ENCODE data around the gene STK32B.
"Not testable (repeated sequence)": the region's sequence is repeated elsewhere in the genome, so short reads cannot be mapped to it uniquely, and the experiment has no call there.

Gene STK32B

DNA sequence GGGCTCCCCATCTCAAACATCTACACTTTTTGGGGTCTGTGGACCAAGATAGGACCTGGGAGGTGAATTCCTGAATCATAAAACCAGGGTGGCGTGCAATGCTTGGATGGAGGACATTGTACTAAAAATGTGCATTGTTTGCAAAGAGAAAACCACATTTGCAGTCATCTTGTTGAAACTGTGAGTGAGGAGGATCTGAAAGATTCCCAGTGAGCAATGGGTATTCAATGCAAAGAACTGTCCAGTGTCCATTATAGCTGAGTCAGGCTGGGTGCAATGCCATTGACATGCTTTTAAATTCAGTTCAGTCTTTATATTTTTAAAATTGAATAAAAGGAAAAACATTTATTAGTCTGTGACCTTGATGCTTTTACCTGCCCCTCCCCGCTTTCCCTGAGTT lies 215.7 kb downstream of the STK32B start:
- ATAC-seq (no peak), DNase-seq (no peak)

DNA sequence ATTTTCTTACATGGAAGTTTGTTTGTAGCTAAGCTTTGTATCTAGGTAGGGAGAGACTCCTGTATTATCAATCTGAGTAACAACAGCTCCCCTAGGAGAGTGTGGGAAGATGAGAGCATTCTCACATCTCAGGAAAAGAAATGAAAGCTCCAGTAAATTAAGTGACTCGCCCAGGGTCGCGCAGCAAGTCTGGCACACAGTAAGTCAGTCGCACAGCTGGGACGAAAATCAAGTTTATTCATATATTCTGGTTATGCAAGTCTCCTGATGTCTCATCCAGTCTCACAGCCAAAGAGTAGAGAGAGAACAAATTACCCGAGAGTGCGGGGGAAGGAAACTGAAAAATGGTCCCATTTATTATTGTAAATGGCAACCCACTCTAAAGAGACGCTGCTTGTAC lies 216.1 kb downstream of the STK32B start:
- DNase-seq (no peak), ATAC-seq (no peak)

DNA sequence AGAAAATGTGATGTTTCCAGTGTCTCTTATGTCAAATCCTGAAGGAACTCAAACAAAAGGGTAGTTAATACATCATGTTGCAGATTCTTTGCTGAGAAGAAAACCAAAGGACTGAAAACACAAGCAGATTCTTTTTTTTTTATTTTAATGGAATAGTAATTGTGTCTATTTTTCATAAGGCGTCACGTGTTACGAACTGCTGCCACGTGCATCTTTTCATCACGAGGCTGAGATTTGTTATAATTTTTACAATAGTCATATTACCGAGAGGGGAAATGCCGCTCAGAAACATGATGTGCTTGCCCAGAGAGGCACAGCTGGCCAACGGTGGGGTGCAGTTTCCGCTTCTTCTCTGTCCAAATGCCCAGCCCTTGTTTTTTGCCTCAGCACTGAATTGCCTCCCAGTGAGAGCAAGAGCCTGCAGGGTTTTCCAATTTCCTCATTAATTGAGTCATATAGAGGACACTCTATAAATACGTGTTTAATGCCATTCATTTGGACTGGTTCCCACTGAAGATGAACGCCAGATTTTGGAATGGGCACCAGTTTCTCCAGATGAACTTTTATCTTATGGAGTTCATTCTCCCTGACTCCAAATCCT lies 225.3 kb downstream of the STK32B start:
- ATAC-seq = no peak
- no peak for DNase-seq

DNA sequence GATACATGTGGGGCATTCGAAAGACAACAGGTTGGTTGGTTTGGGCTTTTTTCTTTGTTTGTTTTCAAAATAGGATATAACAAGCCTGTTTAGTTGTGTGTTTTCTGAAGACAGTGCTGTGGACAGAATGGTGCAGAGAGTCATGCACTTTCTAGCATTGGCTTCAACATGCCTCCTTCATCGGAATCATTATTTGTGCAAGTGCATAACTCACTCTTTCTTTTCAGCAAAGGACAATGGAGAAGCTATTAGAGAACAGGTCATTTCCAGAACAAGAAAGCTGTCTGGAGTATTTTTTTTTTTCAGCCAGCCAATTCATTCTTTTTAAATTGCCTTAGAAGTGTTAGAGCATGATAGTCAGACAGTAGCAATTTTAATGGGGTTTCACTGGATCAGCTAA lies 225.8 kb downstream of the STK32B start:
- ATAC-seq = no peak
- DNase-seq = no peak

DNA sequence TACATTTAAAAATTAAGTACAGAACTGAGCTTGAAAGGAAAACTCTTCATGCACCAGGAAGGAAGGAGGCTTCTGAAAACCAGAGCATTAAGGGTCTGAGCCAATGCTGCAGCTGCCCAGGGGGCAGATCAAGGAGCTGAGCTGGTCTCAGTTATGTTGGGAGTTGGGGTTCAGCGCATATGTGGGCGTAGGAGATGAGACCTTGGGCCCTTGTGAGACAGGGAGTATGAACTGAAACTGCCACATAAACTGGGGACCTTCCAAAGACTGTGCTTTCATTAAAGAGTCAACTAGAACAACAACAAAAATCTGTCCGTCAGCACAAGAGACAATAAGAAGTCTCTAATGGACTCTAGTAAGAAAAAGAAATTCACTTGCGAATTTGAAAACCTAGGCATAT lies 226.9 kb downstream of the STK32B start:
- DNase-seq = no peak
- no peak for ATAC-seq

DNA sequence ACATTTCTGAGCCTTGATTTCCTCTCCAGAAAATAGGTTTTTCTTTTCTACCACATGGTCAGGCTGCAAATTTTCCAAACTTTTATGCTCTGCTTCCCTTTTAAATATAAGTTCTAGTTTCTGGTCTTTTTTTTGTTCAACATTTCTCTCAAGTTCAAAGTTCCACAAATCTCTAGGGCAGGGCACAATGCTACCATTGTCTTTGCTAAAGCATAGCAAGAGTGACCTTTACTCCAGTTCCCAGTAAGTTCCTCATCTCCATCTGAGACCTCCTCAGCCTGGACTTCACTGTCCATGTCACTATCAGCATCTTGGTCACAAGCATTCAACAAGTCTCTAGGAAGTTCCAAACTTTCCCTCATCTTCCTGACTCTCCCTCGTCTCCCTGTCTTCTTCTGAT lies 228.8 kb downstream of the STK32B start:
- not testable (repeated sequence) for DNase-seq, ATAC-seq

DNA sequence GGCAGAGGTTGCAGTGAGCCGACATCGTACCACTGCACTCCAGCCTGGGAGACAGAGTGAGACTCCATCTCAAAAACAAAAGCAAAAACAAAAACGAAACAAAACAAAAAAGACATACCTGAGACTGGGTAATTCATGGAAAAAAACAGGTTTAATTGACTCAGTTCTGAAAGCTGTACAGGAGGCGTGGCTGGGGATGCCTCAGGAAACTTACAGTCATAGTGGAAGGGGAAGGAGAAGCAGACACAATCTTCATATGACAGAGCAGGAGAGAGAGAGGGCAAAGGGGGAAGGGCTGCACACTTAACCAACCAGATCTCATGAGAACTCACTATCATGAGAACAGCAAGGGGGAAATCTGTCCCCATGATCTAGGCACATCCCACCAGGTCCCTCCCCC lies 229.5 kb downstream of the STK32B start:
- DNase-seq = no peak
- peak; percentile 55 for ATAC-seq

DNA sequence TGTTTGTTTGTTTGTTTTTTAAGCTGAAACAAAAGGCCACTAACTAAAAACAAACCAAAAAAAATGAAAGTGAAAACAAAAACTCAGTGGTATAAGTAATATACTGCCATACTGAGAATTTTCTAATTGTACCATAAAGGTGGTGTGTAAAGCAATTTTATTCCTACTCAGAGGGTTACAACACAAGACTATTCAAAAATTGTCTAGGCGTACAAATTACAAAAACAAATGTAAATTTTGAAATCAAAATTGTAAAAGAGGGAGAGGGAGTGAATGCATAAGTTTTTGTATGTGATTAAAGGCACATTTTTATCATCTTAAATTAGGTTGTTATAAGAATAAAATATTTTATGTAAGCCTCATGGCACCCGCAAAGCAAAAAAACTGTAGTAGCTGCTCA lies 232.6 kb downstream of the STK32B start:
- ATAC-seq = no peak
- DNase-seq = no peak

DNA sequence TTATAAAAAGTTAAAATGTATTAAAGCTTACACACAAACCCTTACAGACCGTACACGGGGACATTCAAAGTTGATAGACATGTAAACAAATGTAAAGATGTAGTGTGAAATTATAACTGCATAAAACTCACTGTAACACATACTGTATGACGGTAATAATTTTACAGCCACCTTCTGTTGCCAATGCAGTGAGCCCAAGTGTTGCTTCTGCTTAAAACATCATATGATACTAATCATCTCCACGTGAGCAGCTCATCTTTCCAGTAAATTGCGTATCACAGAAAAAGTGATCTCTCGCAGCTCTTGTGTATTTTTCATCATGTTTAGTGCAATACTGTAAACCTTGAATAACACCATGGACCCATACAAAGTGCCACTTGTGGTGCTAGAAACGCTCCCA lies 233.2 kb downstream of the STK32B start:
- ATAC-seq (no peak), DNase-seq (no peak)

DNA sequence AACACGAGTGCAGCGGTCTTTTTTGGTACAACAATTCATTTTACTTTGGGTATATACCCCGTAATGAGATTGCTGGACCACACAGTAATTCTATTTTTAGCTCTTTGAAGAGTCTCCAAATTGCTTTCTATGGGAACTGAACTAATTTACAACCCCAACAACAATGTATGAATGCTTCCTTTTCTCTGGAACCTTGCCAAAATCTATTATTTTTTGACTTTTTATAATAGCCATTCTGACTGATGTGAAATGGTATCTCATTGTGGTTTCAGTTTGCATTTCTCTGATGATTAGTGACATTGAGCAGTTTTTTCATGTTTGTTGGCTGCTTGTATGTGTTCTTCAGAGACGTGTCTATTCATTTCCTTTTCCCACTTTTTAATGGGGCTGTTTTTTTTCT lies 240.8 kb downstream of the STK32B start:
- DNase-seq (no peak), ATAC-seq (no peak)

DNA sequence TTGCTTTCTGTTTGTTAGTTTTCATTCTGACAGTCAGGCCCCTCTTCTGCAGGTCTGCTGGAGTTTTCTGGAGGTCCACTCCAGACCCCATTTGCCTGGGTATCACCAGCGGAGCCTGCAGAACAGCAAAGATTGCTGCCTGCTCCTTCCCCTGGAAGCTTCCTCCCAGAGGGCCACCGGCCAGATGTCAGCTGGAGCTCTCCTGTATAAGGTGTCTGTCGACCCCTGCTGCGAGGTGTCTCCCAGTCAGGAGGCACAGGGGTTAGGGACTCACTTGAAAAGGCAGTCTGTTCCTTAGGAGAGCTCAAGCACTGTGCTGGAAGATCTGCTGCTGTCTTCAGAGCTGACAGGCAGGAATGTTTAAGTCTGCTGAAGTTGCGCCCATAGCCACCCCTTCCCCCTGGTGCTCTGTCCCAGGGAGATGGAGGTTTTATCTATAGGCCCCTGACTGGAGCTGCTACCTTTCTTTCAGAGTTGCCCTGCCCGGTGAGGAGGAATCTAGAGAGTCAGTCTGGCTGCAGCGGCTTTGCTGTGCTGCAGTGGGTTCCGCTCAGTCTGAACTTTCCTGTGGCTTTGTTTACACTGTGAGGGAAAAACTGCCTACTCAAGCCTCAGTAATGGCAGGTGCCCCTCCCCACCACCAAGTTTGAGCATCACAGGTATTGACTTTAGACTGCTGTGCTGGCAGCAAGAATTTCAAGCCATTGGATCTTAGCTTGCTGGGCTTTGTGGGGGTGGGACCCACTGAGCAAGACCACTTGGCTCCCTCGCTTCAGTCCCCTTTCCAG lies 246.9 kb downstream of the STK32B start:
- DNase-seq, ATAC-seq: not testable (repeated sequence)

DNA sequence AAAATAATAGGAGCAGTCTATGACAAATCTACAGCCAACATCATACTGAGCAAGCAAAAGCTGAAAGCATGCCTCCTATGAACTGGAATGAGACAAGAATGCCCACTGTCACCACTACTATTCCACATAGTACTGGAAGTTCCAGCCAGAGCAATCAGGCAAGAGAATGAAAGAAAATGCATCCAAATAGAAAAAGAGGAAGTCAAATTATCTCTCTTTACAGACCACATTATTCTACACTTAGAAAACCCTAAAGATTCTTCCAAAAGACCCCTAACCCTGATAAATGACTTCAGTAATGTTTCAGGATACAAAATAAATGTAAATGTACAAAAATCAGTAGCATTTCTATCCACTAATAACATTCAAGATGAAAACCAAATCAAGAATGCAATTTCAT lies 249.0 kb downstream of the STK32B start:
- DNase-seq (no peak), ATAC-seq (no peak)

DNA sequence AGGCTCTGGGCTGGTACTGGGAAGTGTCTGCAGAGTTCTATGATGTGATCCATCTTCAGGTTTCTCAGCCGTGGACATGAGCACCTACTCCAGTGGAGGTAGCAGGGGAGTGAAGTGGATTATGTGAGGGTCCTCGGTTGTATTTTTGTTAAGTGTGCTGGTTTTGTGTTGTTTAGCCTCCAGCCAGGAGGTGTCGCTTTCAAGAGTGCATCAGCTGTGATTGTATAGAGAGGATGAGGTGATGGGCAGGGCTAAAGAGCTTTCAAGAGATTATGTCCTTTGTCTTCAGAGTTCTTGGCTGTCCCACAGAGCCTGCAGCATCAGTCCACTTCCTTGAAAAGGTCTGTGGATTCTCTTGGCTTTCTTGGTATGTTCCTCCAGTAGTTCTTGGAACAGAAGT lies 256.6 kb downstream of the STK32B start:
- ATAC-seq = no peak

DNA sequence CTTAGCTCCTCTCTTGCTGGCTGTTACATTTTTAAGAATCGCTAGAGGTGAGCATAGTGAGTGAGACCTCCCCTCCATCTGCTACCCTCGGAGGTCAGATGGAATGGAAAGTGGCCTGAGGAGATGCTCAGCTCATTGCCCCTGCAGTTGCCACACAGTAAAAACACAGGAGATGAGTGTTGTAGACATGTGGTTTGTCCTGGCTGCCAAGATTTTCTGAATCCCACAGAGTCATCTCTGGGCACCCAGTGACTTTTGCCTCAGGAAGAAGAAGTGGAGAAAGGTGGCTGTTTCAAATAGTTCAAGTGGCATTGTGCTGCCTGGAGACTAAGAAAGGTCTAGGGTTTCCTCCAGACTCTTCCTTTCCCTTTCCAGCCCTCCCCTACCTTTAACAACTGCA lies 271.0 kb downstream of the STK32B start:
- ATAC-seq (no peak), DNase-seq (no peak)

More for the DNA sequence above, 256.6 kb downstream of the STK32B start:
- DNase-seq = no peak

DNA sequence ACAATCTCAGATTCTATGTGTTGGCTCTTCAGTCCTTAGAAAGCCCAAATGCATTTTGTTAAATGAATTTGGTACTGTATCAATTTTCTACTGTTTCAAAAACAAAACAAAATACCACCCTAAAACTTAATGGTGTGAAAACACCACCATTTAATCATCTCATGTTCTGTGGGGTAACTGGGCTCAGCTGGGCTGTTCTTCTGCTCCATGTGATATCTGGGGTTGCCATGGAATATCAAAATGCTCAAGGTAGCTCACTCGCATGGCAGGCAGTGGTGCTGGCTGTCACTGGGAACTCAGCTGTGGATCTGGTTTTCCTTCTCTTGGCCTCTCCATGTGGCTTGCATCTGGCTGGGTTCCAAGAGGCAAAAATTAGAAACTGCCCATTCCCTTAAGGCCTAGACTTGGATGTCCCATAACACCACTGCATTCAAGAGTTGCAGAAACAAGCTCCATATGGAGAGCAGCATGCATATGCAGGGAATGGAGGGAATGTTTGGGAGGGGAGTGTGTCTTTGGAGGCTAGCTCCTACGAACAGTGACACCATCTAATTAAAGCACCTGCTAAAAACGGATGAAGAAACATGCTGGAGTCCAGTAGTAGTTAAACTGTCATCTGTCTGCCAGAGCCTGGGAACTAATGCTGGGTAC lies 279.2 kb downstream of the STK32B start:
- ATAC-seq (no peak), DNase-seq (no peak)

DNA sequence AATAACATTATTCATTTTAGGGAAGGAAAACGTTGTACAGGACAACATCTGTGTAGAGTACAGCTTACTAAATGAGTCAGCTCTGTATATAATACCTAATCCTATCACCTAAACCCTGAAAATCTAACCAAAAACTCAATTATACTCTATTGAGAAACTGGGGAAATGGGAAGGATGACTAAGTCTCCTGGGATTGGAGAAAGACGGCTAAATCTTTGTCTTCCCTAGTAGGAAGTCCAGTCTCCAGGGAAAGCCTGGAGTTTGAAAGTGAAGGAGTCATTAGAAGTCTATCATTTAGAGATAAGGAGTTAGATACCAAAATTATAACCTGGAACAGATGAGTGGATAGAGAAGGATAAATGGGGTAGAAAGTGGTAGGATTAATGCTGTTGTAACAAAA lies 286.5 kb downstream of the STK32B start:
- ATAC-seq (no peak), DNase-seq (no peak)

DNA sequence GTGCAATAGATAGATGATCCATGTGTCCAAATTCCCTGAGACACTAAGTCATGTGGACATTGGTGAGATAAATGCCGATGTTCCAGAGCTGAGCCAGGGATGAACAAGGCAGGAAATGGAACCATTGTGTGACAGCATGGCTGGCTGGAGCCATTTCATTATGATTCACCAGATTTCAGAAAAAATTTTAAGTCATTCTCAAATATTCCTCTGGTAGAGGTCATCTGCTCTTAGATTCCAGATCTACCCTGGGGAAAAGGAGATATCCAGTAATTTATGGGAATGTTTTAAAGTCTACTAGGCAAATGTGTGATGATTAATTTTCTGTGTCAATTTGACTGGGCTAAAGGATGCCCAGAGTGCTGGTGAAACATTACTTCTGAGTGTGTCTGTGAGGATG lies 287.3 kb downstream of the STK32B start:
- no peak for ATAC-seq
- DNase-seq = no peak

DNA sequence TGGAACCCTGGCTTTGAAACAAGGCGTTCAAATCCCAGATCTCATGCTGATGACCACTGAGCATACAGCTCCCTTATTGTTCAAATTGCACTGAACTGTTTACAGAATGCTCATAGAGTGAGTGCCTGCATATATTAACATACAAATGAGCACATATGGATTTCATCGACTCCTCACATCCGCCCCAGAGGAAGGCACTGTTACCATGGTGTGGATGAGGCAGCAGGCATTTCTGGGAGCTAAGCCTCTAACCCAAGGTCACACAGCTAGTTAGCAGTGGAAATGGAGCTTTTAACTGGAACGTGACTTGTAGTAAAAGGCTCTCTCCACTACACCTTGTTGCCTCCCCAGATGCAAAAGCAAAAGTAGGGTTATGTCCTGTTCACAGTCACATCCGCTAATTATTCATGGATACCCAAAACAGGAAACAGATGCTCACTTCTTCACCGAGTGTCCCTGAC lies 289.7 kb downstream of the STK32B start:
- no peak for DNase-seq
- ATAC-seq = no peak

DNA sequence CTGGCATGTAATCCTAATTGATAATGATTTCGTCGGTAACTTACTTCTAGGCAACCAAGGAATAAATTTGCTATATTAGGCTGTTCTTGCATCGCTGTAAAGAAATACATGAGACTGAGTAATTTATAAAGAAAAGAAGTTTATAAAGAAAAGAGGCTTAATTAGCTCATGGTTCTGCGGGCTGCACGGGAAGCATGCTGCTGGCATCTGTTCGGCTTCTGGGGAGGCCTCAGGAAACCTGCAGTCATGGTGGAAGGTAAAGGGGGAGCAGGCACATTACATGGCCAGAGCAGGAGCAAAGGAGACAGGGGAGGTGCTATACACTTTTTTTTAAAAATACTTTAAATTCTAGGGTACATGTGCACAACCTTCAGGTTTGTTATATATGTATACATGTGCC lies 290.2 kb downstream of the STK32B start:
- DNase-seq (no peak), ATAC-seq (no peak)

DNA sequence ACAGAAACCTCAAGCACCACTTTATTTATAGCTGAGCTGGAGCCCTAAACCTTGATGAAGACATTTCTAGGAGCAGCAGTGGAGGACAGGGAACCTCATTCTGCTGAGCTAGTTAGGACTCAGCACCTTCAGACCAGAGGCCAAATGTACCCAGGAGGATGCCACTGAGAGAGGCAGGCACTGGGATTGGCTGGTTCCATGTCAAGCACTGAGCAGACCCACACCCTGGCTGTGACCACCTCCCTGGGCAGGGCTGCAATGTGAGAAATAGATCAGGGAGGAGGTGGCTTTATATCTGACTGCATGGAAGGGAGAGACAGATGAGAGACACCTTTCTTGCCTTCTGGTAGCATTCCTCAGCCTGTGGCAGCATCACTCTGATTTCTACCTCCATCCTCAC lies 304.6 kb downstream of the STK32B start:
- no peak for DNase-seq

DNA sequence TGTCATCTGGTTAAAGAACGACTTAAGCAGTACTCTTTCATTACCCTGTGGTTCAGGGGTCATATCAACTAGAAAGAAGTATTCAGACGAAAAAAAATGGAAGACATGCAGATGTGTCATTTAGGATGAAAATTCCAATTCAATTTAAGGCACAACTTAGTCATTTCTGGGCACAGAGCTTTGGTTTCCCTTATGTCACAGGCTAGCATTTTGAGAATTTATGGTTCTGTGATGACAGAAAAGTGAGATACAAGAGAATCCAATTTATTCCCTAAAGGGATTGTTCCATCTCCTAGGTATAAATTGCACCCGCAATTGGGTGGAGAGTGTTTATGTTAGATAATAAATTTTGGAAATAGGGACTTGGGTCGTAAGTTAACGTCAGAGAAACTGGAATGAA lies 306.6 kb downstream of the STK32B start:
- DNase-seq = no peak
- no peak for ATAC-seq

More for the DNA sequence above, 304.6 kb downstream of the STK32B start:
- ATAC-seq = no peak

DNA sequence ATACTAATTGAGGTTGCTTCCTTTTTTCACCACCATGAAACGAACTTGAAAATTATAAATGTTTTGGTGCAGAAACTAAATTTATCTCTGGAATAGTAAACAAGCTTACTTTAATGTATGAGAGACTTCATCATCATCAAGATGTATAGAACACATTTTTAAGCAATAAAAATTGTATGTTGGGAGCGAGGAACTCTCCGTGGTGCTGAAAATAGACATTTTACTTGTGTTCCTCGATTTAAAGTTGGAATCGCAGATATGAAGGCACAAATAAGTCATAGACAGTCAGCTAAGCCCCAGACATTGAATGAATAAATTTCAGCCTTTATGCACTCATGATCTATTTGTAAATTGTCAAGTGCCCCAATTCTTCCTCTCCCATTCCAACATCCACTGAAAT lies 310.7 kb downstream of the STK32B start:
- ATAC-seq (no peak), DNase-seq (no peak)

DNA sequence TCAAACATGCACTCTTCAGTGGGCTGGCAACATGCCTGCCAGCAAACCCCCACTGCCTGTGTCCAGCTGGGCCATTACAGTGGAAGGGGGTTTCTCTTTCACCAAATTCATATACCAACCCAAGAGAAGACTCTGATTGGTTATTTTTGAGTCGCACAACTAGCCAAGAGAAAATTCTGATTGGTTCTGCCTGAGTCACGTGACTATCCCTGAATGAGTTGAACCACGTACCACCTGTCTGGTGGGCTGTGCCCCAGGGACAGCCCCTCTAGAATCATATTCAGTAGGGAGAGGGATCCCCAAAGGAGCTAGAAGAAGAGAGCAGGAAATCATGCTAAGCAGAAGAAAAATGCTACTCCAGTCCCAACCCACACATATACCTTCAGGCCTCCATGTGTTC lies 313.1 kb downstream of the STK32B start:
- ATAC-seq (no peak), DNase-seq (no peak)
